ENCODE data around the gene PPP1R37. TPM values are rescaled to one million over a fixed set of nuclear protein-coding genes. Genes with fewer than 3 reads are reported as not detected.

The PPP1R37 gene
- total and polyA plus RNA-seq, 4 donors = 7.1 to 22.7 (median 14.4) TPM

- whole genome bisulfite sequencing, 2 donors = 79 to 82% methylated on average over 9 of the region's 9 CpGs
- no peak overlapping the region for H3K4me3 ChIP-seq (ENCODE audit: low read length in 2 of 2)
- H3K36me3 ChIP-seq (ENCODE audit: control insufficient read depth in 1 of 2, insufficient read depth in 2 of 2, low read length in 1 of 2) = peaks cover 0 to 12% of the 10 kb centered on the region in 2 donors
- H3K27me3 ChIP-seq (ENCODE audit: control insufficient read depth in 1 of 2, insufficient read depth in 2 of 2, low read length in 1 of 2) = no peaks in the 10 kb centered on the region
- no peaks in the 10 kb centered on the region for H3K9me3 ChIP-seq (ENCODE audit: control insufficient read depth, low read length)
- H3K27ac ChIP-seq (ENCODE audit: low read depth in 1 of 2, low read length in 2 of 2) = no peak overlapping the region
- no peak for ATAC-seq (ENCODE audit: low FRiP score)
- intact Hi-C loops (cut with DNase I) = no loop called here
- H3K4me1 ChIP-seq (ENCODE audit: control insufficient read depth in 1 of 2, insufficient read depth in 2 of 2, low read length in 2 of 2) = no peaks in the 10 kb centered on the region
- DNase-seq = no peak
Observed at GRCh38 chr19:45142726-45143110, 49.7 kb downstream of the PPP1R37 start.

- intact Hi-C loops (cut with DNase I) = no loop called here
- 94 to 97% methylated on average over 53 of the region's 53 CpGs for WGBS, 2 donors
- H3K4me1 ChIP-seq (ENCODE audit: control insufficient read depth in 1 of 2, insufficient read depth in 2 of 2, low read length in 2 of 2) = no peaks in the 10 kb centered on the region
- H3K27ac ChIP-seq (ENCODE audit: low read depth in 1 of 2, low read length in 2 of 2) = no peak overlapping the region
- ATAC-seq (ENCODE audit: low FRiP score) (no peak), DNase-seq (no peak)
- H3K9me3 ChIP-seq (ENCODE audit: control insufficient read depth, low read length) = no peaks in the 10 kb centered on the region
- H3K27me3 ChIP-seq (ENCODE audit: control insufficient read depth in 1 of 2, insufficient read depth in 2 of 2, low read length in 1 of 2) = no peaks in the 10 kb centered on the region
- H3K36me3 ChIP-seq (ENCODE audit: control insufficient read depth in 1 of 2, insufficient read depth in 2 of 2, low read length in 1 of 2) = peaks cover 0 to 12% of the 10 kb centered on the region in 2 donors
- no peak overlapping the region for H3K4me3 ChIP-seq (ENCODE audit: low read length in 2 of 2)
Observed at GRCh38 chr19:45144431-45145269, 51.7 kb downstream of the PPP1R37 start.

GRCh38 chr19:45145270-45146189 is 52.6 kb downstream of the PPP1R37 start:
- intact Hi-C loops (cut with DNase I) = no loop called here
- Histone ChIP-seq H3K9me3 (ENCODE audit: control insufficient read depth, low read length) (no peaks in the 10 kb centered on the region), H3K4me1 (ENCODE audit: control insufficient read depth in 1 of 2, insufficient read depth in 2 of 2, low read length in 2 of 2) (no peaks in the 10 kb centered on the region), H3K36me3 (ENCODE audit: control insufficient read depth in 1 of 2, insufficient read depth in 2 of 2, low read length in 1 of 2) (peaks cover 0 to 12% of the 10 kb centered on the region in 2 donors), H3K4me3 (ENCODE audit: low read length in 2 of 2) (no peak overlapping the region), H3K27ac (ENCODE audit: low read depth in 1 of 2, low read length in 2 of 2) (no peak overlapping the region), H3K27me3 (ENCODE audit: control insufficient read depth in 1 of 2, insufficient read depth in 2 of 2, low read length in 1 of 2) (no peaks in the 10 kb centered on the region)
- ATAC-seq (ENCODE audit: low FRiP score) (no peak), DNase-seq (no peak)
- 92 to 93% methylated on average over 36 to 54 of the region's 54 CpGs for WGBS, 2 donors

GRCh38 chr19:45146251-45146650 is 53.3 kb downstream of the PPP1R37 start:
- intact Hi-C loops (cut with DNase I) = no loop called here
- no peak overlapping the region for H3K27ac ChIP-seq (ENCODE audit: low read depth in 1 of 2, low read length in 2 of 2)
- H3K4me3 ChIP-seq (ENCODE audit: low read length in 2 of 2) = no peak overlapping the region
- ATAC-seq (ENCODE audit: low FRiP score) (no peak), DNase-seq (no peak)
- no peaks in the 10 kb centered on the region for H3K4me1 ChIP-seq (ENCODE audit: control insufficient read depth in 1 of 2, insufficient read depth in 2 of 2, low read length in 2 of 2)
- H3K36me3 ChIP-seq (ENCODE audit: control insufficient read depth in 1 of 2, insufficient read depth in 2 of 2, low read length in 1 of 2) = peaks cover 0 to 12% of the 10 kb centered on the region in 2 donors
- no peaks in the 10 kb centered on the region for H3K27me3 ChIP-seq (ENCODE audit: control insufficient read depth in 1 of 2, insufficient read depth in 2 of 2, low read length in 1 of 2)
- 83 to 88% methylated on average over 13 of the region's 13 CpGs for WGBS, 2 donors
- no peaks in the 10 kb centered on the region for H3K9me3 ChIP-seq (ENCODE audit: control insufficient read depth, low read length)

- 84 to 87% methylated on average over 17 to 18 of the region's 18 CpGs for WGBS, 2 donors
- DNase-seq (no peak), ATAC-seq (ENCODE audit: low FRiP score) (no peak)
- Histone ChIP-seq H3K4me1 (ENCODE audit: control insufficient read depth in 1 of 2, insufficient read depth in 2 of 2, low read length in 2 of 2) (no peaks in the 10 kb centered on the region), H3K27ac (ENCODE audit: low read depth in 1 of 2, low read length in 2 of 2) (no peak overlapping the region), H3K36me3 (ENCODE audit: control insufficient read depth in 1 of 2, insufficient read depth in 2 of 2, low read length in 1 of 2) (peaks cover 0 to 11% of the 10 kb centered on the region in 2 donors), H3K27me3 (ENCODE audit: control insufficient read depth in 1 of 2, insufficient read depth in 2 of 2, low read length in 1 of 2) (no peaks in the 10 kb centered on the region), H3K9me3 (ENCODE audit: control insufficient read depth, low read length) (no peaks in the 10 kb centered on the region), H3K4me3 (ENCODE audit: low read length in 2 of 2) (no peak overlapping the region)
- intact Hi-C loops (cut with DNase I) = no loop called here
Observed at GRCh38 chr19:45146741-45147205, 53.8 kb downstream of the PPP1R37 start.

GRCh38 chr19:45147835-45148676 is 55.1 kb downstream of the PPP1R37 start:
- H3K9me3 ChIP-seq (ENCODE audit: control insufficient read depth, low read length) = no peaks in the 10 kb centered on the region
- H3K27me3 ChIP-seq (ENCODE audit: control insufficient read depth in 1 of 2, insufficient read depth in 2 of 2, low read length in 1 of 2) = no peaks in the 10 kb centered on the region
- no peak for DNase-seq
- H3K4me3 ChIP-seq (ENCODE audit: low read length in 2 of 2) = no peak overlapping the region
- peaks cover 0 to 7% of the 10 kb centered on the region in 2 donors for H3K36me3 ChIP-seq (ENCODE audit: control insufficient read depth in 1 of 2, insufficient read depth in 2 of 2, low read length in 1 of 2)
- H3K4me1 ChIP-seq (ENCODE audit: control insufficient read depth in 1 of 2, insufficient read depth in 2 of 2, low read length in 2 of 2) = no peaks in the 10 kb centered on the region
- H3K27ac ChIP-seq (ENCODE audit: low read depth in 1 of 2, low read length in 2 of 2) = no peak overlapping the region
- WGBS, 2 donors = 89% methylated on average over 18 of the region's 18 CpGs
- intact Hi-C loops (cut with DNase I) = no loop called here
- ATAC-seq (ENCODE audit: low FRiP score) = no peak

- 88 to 90% methylated on average over 9 of the region's 9 CpGs for WGBS, 2 donors
- Histone ChIP-seq H3K4me1 (ENCODE audit: control insufficient read depth in 1 of 2, insufficient read depth in 2 of 2, low read length in 2 of 2) (no peaks in the 10 kb centered on the region), H3K36me3 (ENCODE audit: control insufficient read depth in 1 of 2, insufficient read depth in 2 of 2, low read length in 1 of 2) (peaks cover 0 to 3% of the 10 kb centered on the region in 2 donors), H3K27ac (ENCODE audit: low read depth in 1 of 2, low read length in 2 of 2) (no peak overlapping the region), H3K4me3 (ENCODE audit: low read length in 2 of 2) (no peak overlapping the region), H3K27me3 (ENCODE audit: control insufficient read depth in 1 of 2, insufficient read depth in 2 of 2, low read length in 1 of 2) (no peaks in the 10 kb centered on the region), H3K9me3 (ENCODE audit: control insufficient read depth, low read length) (no peaks in the 10 kb centered on the region)
- DNase-seq (no peak), ATAC-seq (ENCODE audit: low FRiP score) (no peak)
- intact Hi-C loops (cut with DNase I) = no loop called here
Observed at GRCh38 chr19:45149129-45149528, 56.1 kb downstream of the PPP1R37 start.

- no peak for ATAC-seq (ENCODE audit: low FRiP score)
- Histone ChIP-seq H3K36me3 (ENCODE audit: control insufficient read depth in 1 of 2, insufficient read depth in 2 of 2, low read length in 1 of 2) (peaks cover 0 to 3% of the 10 kb centered on the region in 2 donors), H3K4me3 (ENCODE audit: low read length in 2 of 2) (no peak overlapping the region), H3K27ac (ENCODE audit: low read depth in 1 of 2, low read length in 2 of 2) (no peak overlapping the region), H3K27me3 (ENCODE audit: control insufficient read depth in 1 of 2, insufficient read depth in 2 of 2, low read length in 1 of 2) (no peaks in the 10 kb centered on the region), H3K4me1 (ENCODE audit: control insufficient read depth in 1 of 2, insufficient read depth in 2 of 2, low read length in 2 of 2) (no peaks in the 10 kb centered on the region), H3K9me3 (ENCODE audit: control insufficient read depth, low read length) (no peaks in the 10 kb centered on the region)
- intact Hi-C loops (cut with DNase I) = no loop called here
- no peak for DNase-seq
- WGBS, 2 donors = 96 to 98% methylated on average over 4 of the region's 4 CpGs
Observed at GRCh38 chr19:45150180-45150579, 57.2 kb downstream of the PPP1R37 start.
